WTC11 (cell line): ENCODE results near the gene UTP14A. TPM values are rescaled to one million over a fixed set of nuclear protein-coding genes. Genes with fewer than 3 reads are reported as not detected.

Source experiments
- ATAC-seq: fragments of 200-7000 bp; cut with Tn5 transposase; 2 replicates; pipeline ENCODE4 v1.10.0; 2021; ENCODE audit warnings: mild to moderate bottlenecking, moderate library complexity
- CTCF ChIA-PET: fragments of 300-600 bp; sonication (Branson Sonifier 250); formaldehyde crosslinking; loops from one replicate; lab custom pipeline; 2021; ENCODE audit warnings: antibody characterized with exemption; lab: Charles Lee
- POLR2A ChIA-PET: fragments of 350-600 bp; sonication (Branson Sonifier 250); formaldehyde crosslinking; loops from one replicate; lab custom pipeline; 2021; ENCODE audit warnings: antibody characterized with exemption; lab: Charles Lee
- DNase-seq: peaks from one replicate; pipeline ENCODE4 v3.0.0; 2021; ENCODE audit warnings: low spot score
- H3K27ac Mint-ChIP-seq: 2 replicates; pipeline ENCODE4 v1.8.0; 2021; ENCODE audit warnings: mixed read lengths
- H3K27me3 Mint-ChIP-seq: 2 replicates; pipeline ENCODE4 v1.8.0; 2021; ENCODE audit warnings: low read depth, mild to moderate bottlenecking, moderate library complexity, mixed read lengths
- H3K36me3 Mint-ChIP-seq: 2 replicates; pipeline ENCODE4 v1.8.0; 2021; ENCODE audit warnings: mixed read lengths
- H3K4me1 Mint-ChIP-seq: 2 replicates; pipeline ENCODE4 v1.8.0; 2022; ENCODE audit warnings: mixed read lengths
- H3K4me3 Mint-ChIP-seq: 2 replicates; pipeline ENCODE4 v1.8.0; 2021; ENCODE audit warnings: mild to moderate bottlenecking, moderate library complexity, mixed read lengths
- H3K9me3 Mint-ChIP-seq: 2 replicates; pipeline ENCODE4 v1.8.0; 2021; ENCODE audit warnings: mixed read lengths
- FOXJ3 ChIP-seq: sonication (generic); formaldehyde crosslinking; IDR thresholded peaks from 2 replicates; pipeline ENCODE4 v1.9.0; 2021; ENCODE audit warnings: missing genetic modification reagents, mild to moderate bottlenecking, borderline replicate concordance
- FOXK1 ChIP-seq: sonication (generic); formaldehyde crosslinking; IDR thresholded peaks from 2 replicates; pipeline ENCODE4 v1.8.0; 2022; ENCODE audit warnings: mild to moderate bottlenecking, moderate library complexity, missing genetic modification reagents
- GTF2I ChIP-seq: fragments of 250-450 bp; sonication (Bioruptor Pico); conservative IDR thresholded peaks from 2 replicates; pipeline ENCODE4 v1.4.0; 2021; ENCODE audit warnings: mild to moderate bottlenecking
- NFYB ChIP-seq: sonication (generic); formaldehyde crosslinking; conservative IDR thresholded peaks from 2 replicates; pipeline ENCODE4 v1.8.0; 2022; ENCODE audit warnings: low read depth, missing genetic modification reagents
- SP1 ChIP-seq: sonication (generic); formaldehyde crosslinking; conservative IDR thresholded peaks from 2 replicates; pipeline ENCODE4 v1.8.1; 2022; ENCODE audit warnings: missing genetic modification reagents
- TCF7 ChIP-seq: sonication (generic); formaldehyde crosslinking; IDR thresholded peaks from 2 replicates; pipeline ENCODE4 v1.8.0; 2022; ENCODE audit warnings: mild to moderate bottlenecking, low read depth, missing genetic modification reagents, moderate library complexity
- ZBTB21 ChIP-seq: sonication (generic); formaldehyde crosslinking; IDR thresholded peaks from 2 replicates; pipeline ENCODE4 v1.8.1; 2023; ENCODE audit warnings: mild to moderate bottlenecking, missing genetic modification reagents, borderline replicate concordance
- ZNF232 ChIP-seq: sonication (generic); formaldehyde crosslinking; IDR thresholded peaks from 2 replicates; pipeline ENCODE4 v1.8.0; 2022; ENCODE audit warnings: mild to moderate bottlenecking, missing genetic modification reagents
- ZNF263 ChIP-seq: sonication (generic); formaldehyde crosslinking; IDR thresholded peaks from 2 replicates; pipeline ENCODE4 v1.8.1; 2022; ENCODE audit warnings: low read depth, mild to moderate bottlenecking, moderate library complexity, missing genetic modification reagents
- ZNF423 ChIP-seq: fragments of 250-450 bp; sonication (Bioruptor Pico); IDR thresholded peaks from 2 replicates; pipeline ENCODE4 v2.1.2; 2022; ENCODE audit warnings: mild to moderate bottlenecking, moderate library complexity
- ZNF671 ChIP-seq: fragments of 250-450 bp; sonication (Bioruptor Pico); IDR thresholded peaks from 2 replicates; pipeline ENCODE4 v1.8.0; 2021; ENCODE audit warnings: mild to moderate bottlenecking
- total RNA-seq: library from RNA; stranded (reverse); gene quantifications from 3 replicates; pipeline ENCODE4 v1.2.3, GENCODE V29; 2021
- TF ChIP-seq, protein P1 (sequence below): sonication (generic); formaldehyde crosslinking; IDR thresholded peaks from 2 replicates; pipeline ENCODE4 v1.8.1; 2023; ENCODE audit warnings: mild to moderate bottlenecking, missing genetic modification reagents, moderate library complexity
- TF ChIP-seq, protein P2 (sequence below): sonication (generic); formaldehyde crosslinking; IDR thresholded peaks from 2 replicates; pipeline ENCODE4 v1.8.0; 2022; ENCODE audit warnings: mild to moderate bottlenecking, missing genetic modification reagents
- TF ChIP-seq, protein P3 (sequence below): fragments of 250-450 bp; sonication (Bioruptor Pico); IDR thresholded peaks from 2 replicates; pipeline ENCODE4 v1.8.0; 2021; ENCODE audit warnings: mild to moderate bottlenecking
- TF ChIP-seq, protein P4 (sequence below): sonication (generic); formaldehyde crosslinking; IDR thresholded peaks from 2 replicates; pipeline ENCODE4 v1.8.1; 2023; ENCODE audit warnings: mild to moderate bottlenecking, missing genetic modification reagents
- TF ChIP-seq, protein P5 (sequence below): sonication (generic); formaldehyde crosslinking; IDR thresholded peaks from 2 replicates; pipeline ENCODE4 v1.8.1; 2023; ENCODE audit warnings: mild to moderate bottlenecking, moderate library complexity, missing genetic modification reagents

UTP14A gene
- total RNA-seq, 1 experiment from 2014 or later, result 17.4 TPM

DNA sequence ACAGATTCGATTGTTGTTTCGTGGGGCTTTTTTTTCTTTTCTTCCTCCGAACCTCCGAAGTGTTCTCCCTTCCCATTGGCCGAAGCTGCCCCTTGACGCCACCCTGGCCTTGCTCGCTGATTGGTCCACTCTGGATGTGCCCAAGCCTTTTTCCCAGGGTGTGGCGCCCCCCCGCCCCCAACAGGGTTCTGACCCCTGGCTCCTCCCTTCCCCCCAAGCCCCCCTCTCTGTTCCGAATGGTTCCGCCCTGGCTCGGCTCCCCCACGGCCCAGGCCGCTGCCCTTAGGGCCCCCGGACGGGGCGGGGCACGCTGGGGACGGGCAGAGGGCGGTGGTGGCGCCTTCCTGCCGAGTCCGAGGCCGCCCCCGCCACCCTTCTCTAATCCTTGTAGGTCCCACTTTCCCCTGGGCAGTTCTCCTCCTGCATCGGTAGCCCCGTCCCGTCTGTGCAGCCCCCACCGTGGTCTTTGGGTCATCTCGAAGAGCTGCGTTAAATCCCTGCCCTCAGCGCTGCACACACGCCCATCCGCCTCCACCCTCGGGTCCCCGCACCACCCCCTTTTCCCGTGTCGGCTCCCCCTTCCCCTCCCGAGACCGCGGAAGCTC, 25.5 kb downstream of the UTP14A start:
- Mint-ChIP-seq H3K27ac (peak overlapping the region; percentile 89), H3K4me1 (peaks cover 16% of the 10 kb centered on the region), H3K4me3 (peak overlapping the region; percentile 91), H3K36me3 (peaks cover 15% of the 10 kb centered on the region), H3K9me3 (no peaks in the 10 kb centered on the region), H3K27me3 (peaks cover 38% of the 10 kb centered on the region)
- no peak for TF ChIP-seq ZNF423
- TF ChIP-seq ZNF671 (CRISPR knock-in tag), result no peak
- peak; percentile 47; the same call in 1 of the 2 replicates for TF ChIP-seq NFYB
- 0 out of 2 replicates have a peak, but pooled peaks have one; percentile 1 for TF ChIP-seq FOXK1 (CRISPR knock-in tag)
- TF ChIP-seq ZNF232 (CRISPR knock-in tag), result no peak
- TF ChIP-seq, protein P1, sequence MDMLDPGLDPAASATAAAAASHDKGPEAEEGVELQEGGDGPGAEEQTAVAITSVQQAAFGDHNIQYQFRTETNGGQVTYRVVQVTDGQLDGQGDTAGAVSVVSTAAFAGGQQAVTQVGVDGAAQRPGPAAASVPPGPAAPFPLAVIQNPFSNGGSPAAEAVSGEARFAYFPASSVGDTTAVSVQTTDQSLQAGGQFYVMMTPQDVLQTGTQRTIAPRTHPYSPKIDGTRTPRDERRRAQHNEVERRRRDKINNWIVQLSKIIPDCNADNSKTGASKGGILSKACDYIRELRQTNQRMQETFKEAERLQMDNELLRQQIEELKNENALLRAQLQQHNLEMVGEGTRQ (CRISPR knock-in tag), result no peak
- TF ChIP-seq ZBTB21 (CRISPR knock-in tag), result no peak
- no peak for TF ChIP-seq GTF2I (CRISPR knock-in tag)
- TF ChIP-seq, protein P2, sequence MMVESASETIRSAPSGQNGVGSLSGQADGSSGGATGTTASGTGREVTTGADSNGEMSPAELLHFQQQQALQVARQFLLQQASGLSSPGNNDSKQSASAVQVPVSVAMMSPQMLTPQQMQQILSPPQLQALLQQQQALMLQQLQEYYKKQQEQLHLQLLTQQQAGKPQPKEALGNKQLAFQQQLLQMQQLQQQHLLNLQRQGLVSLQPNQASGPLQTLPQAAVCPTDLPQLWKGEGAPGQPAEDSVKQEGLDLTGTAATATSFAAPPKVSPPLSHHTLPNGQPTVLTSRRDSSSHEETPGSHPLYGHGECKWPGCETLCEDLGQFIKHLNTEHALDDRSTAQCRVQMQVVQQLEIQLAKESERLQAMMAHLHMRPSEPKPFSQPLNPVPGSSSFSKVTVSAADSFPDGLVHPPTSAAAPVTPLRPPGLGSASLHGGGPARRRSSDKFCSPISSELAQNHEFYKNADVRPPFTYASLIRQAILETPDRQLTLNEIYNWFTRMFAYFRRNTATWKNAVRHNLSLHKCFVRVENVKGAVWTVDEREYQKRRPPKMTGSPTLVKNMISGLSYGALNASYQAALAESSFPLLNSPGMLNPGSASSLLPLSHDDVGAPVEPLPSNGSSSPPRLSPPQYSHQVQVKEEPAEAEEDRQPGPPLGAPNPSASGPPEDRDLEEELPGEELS (CRISPR knock-in tag), result no peak
- DNase-seq, result peak; percentile 84
- ATAC-seq, result peak; percentile 82
- ChIA-PET POLR2A (interaction anchor here (0.6 to 1.4 kb wide), 4 partner anchors 16 to 50 kb away, joined by 3 to 7 read pairs (median 4); no protein-coding TSS in a partner anchor), CTCF (interaction anchor here (0.7 to 1.4 kb wide), 7 partner anchors 26 to 326 kb away, joined by 3 to 9 read pairs (median 4); no protein-coding TSS in a partner anchor)

DNA sequence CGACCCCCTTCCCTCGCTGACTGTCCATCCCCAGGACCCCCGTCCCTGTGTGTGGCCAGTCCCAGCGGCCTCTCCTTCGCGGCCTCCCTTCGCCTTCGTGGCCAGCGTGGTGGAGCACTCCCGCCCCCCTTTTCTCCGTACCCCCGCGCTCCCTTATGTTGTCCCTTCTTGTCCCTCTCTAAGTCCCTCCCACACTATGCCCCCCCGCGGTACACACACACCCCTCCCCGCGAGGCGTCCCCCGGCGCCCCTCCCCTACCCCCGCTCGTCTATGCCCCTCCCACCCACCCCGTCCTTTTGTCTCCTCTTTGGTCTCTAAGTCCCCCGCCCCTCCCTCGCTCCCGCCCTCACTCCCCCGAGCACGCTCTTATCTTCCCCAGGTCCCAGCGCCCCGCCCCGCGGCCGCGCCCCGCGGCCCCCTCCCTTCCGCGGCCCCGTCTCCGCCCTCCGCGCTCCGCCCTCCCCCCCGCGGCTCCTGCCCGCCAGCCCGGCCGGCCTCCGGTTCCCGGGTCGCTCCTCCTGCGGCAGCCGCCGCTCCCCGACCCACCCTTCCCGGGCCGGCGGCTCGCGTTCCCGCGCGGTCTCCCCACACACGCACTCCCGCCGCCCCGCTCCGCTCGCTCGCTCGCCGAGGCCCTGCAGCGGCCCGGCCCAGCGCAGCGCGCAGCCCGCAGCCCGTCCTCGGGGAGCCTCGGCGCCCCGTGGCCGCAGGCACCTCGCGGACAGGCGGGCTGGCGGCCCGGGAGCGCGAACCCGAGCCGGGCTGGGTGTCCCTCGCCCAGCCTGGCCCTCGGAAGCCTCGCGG, 26.3 kb downstream of the UTP14A start:
- peaks cover 10% of the 10 kb centered on the region for H3K36me3 Mint-ChIP-seq
- peaks cover 46% of the 10 kb centered on the region for H3K27me3 Mint-ChIP-seq
- TF ChIP-seq, protein P3, sequence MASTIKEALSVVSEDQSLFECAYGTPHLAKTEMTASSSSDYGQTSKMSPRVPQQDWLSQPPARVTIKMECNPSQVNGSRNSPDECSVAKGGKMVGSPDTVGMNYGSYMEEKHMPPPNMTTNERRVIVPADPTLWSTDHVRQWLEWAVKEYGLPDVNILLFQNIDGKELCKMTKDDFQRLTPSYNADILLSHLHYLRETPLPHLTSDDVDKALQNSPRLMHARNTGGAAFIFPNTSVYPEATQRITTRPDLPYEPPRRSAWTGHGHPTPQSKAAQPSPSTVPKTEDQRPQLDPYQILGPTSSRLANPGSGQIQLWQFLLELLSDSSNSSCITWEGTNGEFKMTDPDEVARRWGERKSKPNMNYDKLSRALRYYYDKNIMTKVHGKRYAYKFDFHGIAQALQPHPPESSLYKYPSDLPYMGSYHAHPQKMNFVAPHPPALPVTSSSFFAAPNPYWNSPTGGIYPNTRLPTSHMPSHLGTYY, result no peak
- TF ChIP-seq, protein P1 (CRISPR knock-in tag), result no peak
- TF ChIP-seq SP1, result no peak
- TF ChIP-seq ZNF263, result no peak
- TF ChIP-seq FOXJ3 (CRISPR knock-in tag), result no peak
- TF ChIP-seq ZNF423, result no peak
- no peak for TF ChIP-seq ZNF671 (CRISPR knock-in tag)
- TF ChIP-seq, protein P4, sequence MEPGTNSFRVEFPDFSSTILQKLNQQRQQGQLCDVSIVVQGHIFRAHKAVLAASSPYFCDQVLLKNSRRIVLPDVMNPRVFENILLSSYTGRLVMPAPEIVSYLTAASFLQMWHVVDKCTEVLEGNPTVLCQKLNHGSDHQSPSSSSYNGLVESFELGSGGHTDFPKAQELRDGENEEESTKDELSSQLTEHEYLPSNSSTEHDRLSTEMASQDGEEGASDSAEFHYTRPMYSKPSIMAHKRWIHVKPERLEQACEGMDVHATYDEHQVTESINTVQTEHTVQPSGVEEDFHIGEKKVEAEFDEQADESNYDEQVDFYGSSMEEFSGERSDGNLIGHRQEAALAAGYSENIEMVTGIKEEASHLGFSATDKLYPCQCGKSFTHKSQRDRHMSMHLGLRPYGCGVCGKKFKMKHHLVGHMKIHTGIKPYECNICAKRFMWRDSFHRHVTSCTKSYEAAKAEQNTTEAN (CRISPR knock-in tag), result no peak
- TF ChIP-seq, protein P5, sequence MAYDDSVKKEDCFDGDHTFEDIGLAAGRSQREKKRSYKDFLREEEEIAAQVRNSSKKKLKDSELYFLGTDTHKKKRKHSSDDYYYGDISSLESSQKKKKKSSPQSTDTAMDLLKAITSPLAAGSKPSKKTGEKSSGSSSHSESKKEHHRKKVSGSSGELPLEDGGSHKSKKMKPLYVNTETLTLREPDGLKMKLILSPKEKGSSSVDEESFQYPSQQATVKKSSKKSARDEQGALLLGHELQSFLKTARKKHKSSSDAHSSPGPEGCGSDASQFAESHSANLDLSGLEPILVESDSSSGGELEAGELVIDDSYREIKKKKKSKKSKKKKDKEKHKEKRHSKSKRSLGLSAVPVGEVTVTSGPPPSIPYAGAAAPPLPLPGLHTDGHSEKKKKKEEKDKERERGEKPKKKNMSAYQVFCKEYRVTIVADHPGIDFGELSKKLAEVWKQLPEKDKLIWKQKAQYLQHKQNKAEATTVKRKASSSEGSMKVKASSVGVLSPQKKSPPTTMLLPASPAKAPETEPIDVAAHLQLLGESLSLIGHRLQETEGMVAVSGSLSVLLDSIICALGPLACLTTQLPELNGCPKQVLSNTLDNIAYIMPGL (CRISPR knock-in tag), result no peak
- TF ChIP-seq FOXK1 (CRISPR knock-in tag), result no peak
- no peak for TF ChIP-seq TCF7
- H3K4me3 Mint-ChIP-seq, result peak overlapping the region; percentile 91
- POLR2A ChIA-PET, result interaction anchor here (1.4 kb wide), 1 partner anchor 25 kb away, joined by 5 read pairs; no protein-coding TSS in a partner anchor
- DNase-seq (peak; percentile 77), ATAC-seq (peak; percentile 49)
- no peak overlapping the region for H3K27ac Mint-ChIP-seq
- H3K9me3 Mint-ChIP-seq, result no peaks in the 10 kb centered on the region
- CTCF ChIA-PET, result no interaction called here
- H3K4me1 Mint-ChIP-seq, result peaks cover 22% of the 10 kb centered on the region
